Measurements from ENCODE around the gene TBC1D1. TPM values are rescaled to one million over a fixed set of nuclear protein-coding genes. Genes with fewer than 3 reads are reported as not detected.
A peak's percentile ranks its signal among the peaks of the same experiment; 100 is the strongest.

Gene TBC1D1
- total RNA-seq, 4 donors from 2014 or later, result 111 to 176 (median 142) TPM

DNA sequence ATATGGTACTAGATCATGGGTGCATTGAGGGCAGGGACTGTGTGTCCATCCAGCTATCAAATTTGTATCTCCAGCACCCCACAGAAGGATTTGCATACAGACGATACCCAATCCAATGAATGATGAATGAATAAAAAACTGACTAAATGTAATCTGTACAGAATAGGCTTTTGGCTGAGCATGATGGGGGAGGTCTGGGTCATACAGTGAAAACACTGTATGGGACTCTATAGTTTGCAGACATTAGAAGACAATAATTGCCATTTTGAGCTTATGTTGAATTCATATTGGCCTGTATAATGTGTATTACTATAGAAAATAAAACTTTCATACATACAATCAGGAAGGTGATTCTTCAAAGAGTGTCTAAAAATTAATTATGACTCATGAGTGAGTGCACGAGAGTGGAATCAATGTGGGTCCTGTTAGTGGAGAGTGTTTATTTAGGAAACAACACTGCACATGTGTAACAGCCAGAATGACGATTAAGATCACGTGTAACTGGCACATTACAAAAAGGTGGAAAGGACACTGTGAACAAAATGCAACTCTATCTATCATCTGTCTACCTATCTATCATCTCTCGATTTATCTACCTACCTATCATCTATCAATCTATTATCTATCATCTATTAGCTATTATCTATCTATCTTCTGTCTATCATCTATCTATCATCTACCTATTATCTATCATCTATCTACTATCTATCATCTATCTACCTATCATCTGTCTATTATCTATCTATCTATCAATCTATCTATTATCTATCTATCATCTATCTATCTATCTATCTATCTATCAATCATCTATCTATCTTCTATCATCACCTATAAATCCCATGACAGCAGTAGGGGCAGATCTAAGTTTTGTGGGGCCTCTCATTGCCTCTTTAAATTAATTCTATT, 270.6 kb downstream of the TBC1D1 start:
- intact Hi-C loops (cut with DNase I; ENCODE audit: low total_unique reads), result no loop called here
- peak overlapping the region in 1 of 4 donors; percentile 45 for H3K27ac ChIP-seq
- H3K9me3 ChIP-seq, result no peaks in the 10 kb centered on the region
- H3K4me3 ChIP-seq, result no peak overlapping the region
- H3K27me3 ChIP-seq, result no peaks in the 10 kb centered on the region
- TF ChIP-seq POLR2A (IDR thresholded peaks at IDR 0.05), result no peak
- TF ChIP-seq CTCF (IDR thresholded peaks at IDR 0.05 in 4 of 5, conservative IDR thresholded peaks at IDR 0.05 in 1 of 5), result no peak
- in situ Hi-C loops (cut with MboI; ENCODE audit: low sequenced_read_pairs in 4 of 4), result no loop called here
- DNase-seq, result no peak
- H3K36me3 ChIP-seq, result no peaks in the 10 kb centered on the region
- peak in 1 of 2 donors; percentile 10 for ATAC-seq
- H3K4me1 ChIP-seq, result peaks cover 0 to 5% of the 10 kb centered on the region in 2 donors

GRCh38 chr4:38162240-38162784, 271.4 kb downstream of the TBC1D1 start:
- Histone ChIP-seq H3K36me3 (no peaks in the 10 kb centered on the region), H3K4me3 (no peak overlapping the region), H3K27me3 (no peaks in the 10 kb centered on the region), H3K27ac (no peak overlapping the region), H3K4me1 (peaks cover 0 to 5% of the 10 kb centered on the region in 2 donors), H3K9me3 (no peaks in the 10 kb centered on the region)
- in situ Hi-C loops (cut with MboI; ENCODE audit: low sequenced_read_pairs in 4 of 4) (no loop called here), intact Hi-C loops (cut with DNase I; ENCODE audit: low total_unique reads) (no loop called here)
- no peak for TF ChIP-seq POLR2A (IDR thresholded peaks at IDR 0.05)
- TF ChIP-seq CTCF (IDR thresholded peaks at IDR 0.05 in 4 of 5, conservative IDR thresholded peaks at IDR 0.05 in 1 of 5), result no peak
- ATAC-seq, result no peak
- no peak for DNase-seq

- H3K4me3 ChIP-seq, result no peak overlapping the region
- peaks cover 0 to 5% of the 10 kb centered on the region in 2 donors for H3K4me1 ChIP-seq
- H3K36me3 ChIP-seq, result no peaks in the 10 kb centered on the region
- no peaks in the 10 kb centered on the region for H3K9me3 ChIP-seq
- in situ Hi-C loops (cut with MboI; ENCODE audit: low sequenced_read_pairs in 4 of 4), result no loop called here
- ATAC-seq (no peak), DNase-seq (no peak)
- H3K27ac ChIP-seq, result no peak overlapping the region
- TF ChIP-seq POLR2A (IDR thresholded peaks at IDR 0.05) (no peak), CTCF (IDR thresholded peaks at IDR 0.05 in 4 of 5, conservative IDR thresholded peaks at IDR 0.05 in 1 of 5) (no peak)
- no peaks in the 10 kb centered on the region for H3K27me3 ChIP-seq
- intact Hi-C loops (cut with DNase I; ENCODE audit: low total_unique reads), result no loop called here
These were observed 272.5 kb downstream of the TBC1D1 start for GRCh38 chr4:38163216-38164006.

GRCh38 chr4:38164346-38164745, 273.5 kb downstream of the TBC1D1 start:
- no peak for ATAC-seq
- in situ Hi-C loops (cut with MboI; ENCODE audit: low sequenced_read_pairs in 4 of 4), result no loop called here
- Histone ChIP-seq H3K4me1 (peaks cover 0 to 5% of the 10 kb centered on the region in 2 donors), H3K36me3 (no peaks in the 10 kb centered on the region), H3K27me3 (no peaks in the 10 kb centered on the region), H3K4me3 (no peak overlapping the region), H3K9me3 (no peaks in the 10 kb centered on the region), H3K27ac (no peak overlapping the region)
- TF ChIP-seq POLR2A (IDR thresholded peaks at IDR 0.05) (no peak), CTCF (IDR thresholded peaks at IDR 0.05 in 4 of 5, conservative IDR thresholded peaks at IDR 0.05 in 1 of 5) (no peak)
- DNase-seq, result no peak
- intact Hi-C loops (cut with DNase I; ENCODE audit: low total_unique reads), result no loop called here
